HG03135 (cell line): ENCODE data around the gene CHPF2.

Source experiments
- ATAC-seq: cut with Tn5 transposase; IDR thresholded peaks from one replicate; pipeline ENCODE4 v1.9.1; 2021; ENCODE audit warnings: mild to moderate bottlenecking, moderate library complexity; ENCODE audit not compliant: unreplicated experiment

CHPF2 gene

DNA sequence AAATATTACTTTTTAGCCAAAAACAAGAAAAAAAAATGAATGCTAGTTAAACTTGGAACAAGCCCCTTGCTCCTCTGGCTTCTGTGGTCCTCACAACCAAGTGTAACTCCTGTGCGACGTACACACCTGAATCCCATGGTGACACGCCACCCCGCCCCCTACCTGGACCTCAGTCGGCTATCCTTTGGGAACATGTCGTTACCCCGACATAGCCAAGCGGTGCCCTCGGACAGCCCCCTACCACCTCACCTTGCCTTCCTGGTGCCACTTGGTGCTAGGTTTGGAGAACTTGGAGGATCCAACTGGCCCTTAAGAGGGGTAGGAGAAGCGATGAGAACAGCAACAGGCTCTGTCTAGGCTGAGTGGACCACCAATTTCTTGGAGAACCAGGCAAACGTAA, 28.2 kb downstream of the CHPF2 start:
- ATAC-seq: no peak

DNA sequence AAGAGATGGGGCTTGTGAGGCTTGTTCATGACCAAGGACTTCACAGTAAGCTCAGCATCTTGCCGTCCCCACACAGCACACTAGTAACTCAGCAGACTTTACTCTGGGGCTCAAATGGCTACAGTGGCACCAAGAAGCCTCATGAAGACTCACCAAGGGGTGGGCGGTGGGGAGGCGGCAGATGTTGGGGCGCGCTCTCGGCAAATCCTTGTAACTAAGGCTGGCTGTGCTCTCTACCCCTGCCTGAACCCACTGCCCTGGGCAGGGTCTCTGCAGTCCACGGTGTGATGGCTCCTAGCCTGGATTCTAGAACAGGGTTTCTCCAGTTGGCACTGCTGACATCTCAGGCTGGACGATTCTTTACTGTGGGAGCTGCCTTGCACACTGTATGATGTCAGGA, 28.6 kb downstream of the CHPF2 start:
- ATAC-seq: no peak

DNA sequence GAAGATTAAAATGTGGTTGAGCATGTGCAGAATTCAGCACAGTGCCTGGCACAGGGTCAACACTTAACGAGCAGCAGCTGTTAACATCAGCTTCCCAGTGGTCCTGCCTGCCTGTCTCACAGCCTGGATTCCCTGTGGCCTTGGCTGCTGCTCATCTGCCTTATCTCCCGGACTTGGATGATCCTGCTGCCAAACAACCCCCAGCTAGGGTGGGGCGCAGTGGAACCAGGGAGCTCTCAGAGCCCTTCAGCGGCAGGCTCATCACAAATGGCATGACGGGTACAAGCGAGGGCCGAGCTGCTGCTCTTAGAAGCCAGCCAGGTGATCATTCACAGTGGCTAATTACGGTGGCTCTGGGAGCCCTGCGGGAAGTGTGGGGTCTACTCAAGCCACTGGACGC, 29.2 kb downstream of the CHPF2 start:
- ATAC-seq: no peak

DNA sequence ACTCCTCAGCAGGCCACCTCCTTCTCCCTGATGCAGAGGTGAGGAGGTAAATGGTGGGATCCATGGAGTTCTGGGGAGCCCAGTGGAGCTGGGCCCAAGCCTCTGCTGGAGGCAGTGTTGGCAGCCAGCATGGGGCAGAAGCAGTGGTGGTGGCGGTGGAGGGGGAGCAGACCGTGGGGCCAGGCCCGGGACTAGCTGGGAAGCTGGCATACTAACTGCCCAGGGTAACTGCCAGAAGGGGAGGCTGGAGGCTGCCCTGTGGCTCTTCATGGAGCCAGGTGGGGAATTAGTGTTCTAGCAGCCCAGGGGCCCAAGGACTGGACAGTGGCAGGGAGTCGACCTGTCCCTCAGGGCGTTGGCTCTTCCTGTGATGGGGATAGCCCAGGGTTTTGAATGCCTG, 32.3 kb downstream of the CHPF2 start:
- ATAC-seq: no peak

DNA sequence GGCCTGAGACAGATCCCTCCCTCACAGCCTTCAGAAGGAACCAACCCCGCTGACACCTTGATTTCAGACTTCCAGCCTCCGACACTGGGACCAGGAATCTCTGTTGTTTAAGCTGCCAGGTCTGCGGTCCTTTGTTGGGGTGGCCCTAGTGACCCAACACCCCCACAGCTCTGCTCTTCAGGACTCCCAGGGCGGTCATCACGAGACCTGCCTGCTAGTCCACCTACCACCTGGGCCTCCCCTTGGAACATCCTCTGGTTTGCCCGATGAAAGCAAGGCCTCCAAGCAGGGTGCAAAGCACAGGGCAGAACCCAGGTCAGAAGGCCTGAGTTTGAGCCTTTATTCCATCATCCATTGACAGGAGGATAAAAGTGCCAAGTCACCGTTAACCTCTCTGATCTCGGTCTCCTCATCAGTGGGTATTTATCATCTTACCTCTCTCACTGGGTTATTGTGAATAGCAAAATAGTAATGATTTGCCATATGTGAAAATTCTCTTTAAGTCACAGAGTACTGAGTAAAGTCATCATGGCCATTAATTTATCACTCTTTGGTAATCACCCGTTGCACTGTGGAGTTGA, 33.2 kb downstream of the CHPF2 start:
- no peak for ATAC-seq

DNA sequence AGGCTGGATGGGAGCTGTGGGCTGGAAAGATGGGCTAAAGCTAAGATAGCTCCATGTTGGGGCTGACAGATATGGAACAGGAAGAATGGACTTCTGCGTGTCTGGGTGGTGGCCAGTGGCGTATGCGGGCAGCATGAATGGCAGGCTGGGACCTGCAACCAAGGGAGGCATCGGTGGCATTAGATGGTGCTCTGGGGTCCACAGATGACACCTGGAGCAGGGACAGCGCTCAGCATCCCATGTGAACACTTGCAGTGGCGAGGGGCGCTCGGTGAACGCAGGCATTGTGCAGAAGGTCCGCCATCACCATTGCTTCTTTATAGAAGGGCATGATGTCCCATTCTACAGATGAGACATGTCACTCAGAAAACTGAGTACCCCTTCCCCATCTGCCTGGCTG, 37.2 kb downstream of the CHPF2 start:
- no peak for ATAC-seq

DNA sequence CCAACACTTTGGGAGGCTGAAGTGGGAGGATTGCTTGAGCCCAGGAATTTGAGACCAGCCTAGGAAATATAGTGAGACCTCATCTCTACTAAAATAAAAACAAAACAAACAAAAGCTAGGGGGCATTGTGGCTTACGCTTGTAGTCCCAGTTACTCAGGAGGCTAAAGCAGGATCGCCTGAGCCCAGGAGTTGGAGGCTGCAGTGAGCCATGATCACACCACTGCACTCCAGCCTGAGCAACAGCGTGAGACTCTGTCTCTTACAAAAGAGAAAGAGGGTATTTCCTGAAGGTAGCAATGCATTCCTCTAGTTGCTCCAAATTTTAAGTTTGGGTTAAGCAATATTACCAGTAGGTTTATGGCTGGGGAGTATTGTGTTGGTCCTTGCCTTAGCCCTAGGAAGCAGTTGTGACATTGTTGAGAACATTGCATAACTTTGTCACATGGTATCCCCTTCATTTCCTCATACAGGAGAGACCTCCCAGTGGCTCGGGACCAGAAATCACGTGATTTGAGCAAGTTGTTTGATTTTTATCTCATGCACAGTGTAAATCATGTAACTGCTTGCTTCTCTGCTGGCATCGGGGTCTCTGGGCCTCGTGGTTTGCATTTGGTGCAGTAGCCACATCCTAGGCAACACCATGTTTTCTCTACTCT, 39.5 kb downstream of the CHPF2 start:
- no peak for ATAC-seq

DNA sequence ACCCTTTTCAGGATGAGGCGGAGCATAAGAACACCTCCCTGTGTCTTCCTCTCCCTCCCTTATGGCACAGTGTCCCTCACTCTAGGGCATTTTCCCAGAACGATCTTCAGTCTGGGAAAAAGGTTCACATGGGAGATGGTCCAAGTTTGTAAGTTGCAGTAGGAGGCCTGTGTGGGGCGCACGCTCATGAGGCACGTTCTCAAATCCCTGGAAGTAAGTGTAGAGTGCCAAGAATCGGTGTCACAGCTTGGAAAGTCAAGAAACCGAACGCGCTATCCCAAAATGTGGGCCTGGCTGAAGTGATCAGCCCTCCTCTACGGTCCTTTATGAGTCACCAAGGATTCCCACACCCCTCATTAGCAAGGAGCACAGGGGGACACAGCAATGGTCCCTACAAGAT, 40.1 kb downstream of the CHPF2 start:
- no peak for ATAC-seq

DNA sequence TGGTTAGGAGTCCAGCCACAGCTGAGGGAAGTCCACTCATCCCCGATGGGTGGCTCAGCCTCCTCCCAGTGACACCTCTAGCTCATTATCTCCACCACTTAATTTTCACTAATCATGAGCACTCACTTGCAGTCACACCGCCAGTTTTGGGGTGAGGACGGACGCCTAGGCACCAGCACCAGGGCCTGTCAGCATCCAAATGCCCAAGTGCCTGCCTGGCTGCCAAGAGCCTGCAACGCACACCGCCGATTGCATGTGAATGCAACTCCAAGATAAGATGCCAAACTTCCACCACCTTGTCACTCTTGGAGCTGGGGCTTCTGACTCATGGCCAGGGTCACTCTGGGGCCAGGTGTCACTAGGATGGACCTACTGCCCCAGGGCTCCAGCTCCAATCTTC, 40.6 kb downstream of the CHPF2 start:
- no peak for ATAC-seq

DNA sequence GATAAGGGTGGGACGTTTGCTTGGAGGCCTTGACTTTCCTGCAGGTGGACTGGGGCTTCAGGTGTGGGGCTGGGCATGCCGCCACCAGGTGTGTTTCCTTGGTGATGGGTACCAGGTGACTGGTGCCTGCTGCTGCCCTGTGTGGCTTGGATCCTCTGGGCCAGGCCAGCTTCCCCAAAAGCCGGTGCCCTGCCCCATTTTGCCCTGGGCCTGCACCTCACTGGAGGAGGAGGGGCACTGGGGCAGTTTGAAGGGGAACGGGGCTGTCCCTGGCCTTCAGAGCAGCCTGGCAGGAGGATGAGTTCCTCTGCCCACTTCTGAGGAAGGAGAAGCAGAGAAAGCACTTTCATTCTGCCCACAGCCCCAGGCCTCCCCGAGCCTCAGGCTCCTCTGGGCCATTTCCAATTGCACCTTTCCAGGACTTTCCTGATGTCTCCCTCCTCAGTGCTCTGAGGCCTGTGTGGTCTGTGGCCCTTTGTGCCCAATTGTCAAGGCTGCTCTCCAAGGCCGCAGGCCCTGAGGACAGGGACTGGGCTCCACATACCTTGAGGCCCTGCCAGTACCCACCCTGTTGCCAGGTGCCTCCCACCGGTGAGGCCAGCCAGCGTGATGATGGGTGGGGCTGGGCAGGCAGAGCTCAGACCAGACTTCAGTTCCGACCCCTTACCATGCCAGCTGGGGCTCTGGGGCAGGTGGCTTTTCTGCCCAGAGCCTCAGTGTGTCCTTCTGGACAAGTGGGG, 41.5 kb downstream of the CHPF2 start:
- ATAC-seq: no peak

DNA sequence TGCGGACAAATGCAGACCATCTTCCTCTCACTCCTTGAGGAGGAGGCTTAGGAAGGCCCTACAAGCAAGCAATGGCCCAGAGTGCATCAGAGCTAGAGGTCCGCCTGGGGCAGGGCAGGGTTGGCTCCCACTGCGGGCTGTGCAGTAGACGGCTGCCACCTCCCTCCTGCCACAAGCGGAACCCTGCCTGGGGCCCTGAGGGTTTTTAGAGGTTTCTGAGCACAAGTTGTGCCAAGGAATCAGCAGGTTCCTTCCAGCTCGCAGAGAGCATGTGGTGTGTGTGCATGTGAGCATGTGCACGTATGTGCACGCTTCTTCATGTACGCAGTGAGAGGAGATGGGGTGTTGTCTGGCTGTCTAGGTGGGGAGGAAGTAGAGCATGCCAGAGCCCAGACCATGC, 42.1 kb downstream of the CHPF2 start:
- ATAC-seq: no peak

DNA sequence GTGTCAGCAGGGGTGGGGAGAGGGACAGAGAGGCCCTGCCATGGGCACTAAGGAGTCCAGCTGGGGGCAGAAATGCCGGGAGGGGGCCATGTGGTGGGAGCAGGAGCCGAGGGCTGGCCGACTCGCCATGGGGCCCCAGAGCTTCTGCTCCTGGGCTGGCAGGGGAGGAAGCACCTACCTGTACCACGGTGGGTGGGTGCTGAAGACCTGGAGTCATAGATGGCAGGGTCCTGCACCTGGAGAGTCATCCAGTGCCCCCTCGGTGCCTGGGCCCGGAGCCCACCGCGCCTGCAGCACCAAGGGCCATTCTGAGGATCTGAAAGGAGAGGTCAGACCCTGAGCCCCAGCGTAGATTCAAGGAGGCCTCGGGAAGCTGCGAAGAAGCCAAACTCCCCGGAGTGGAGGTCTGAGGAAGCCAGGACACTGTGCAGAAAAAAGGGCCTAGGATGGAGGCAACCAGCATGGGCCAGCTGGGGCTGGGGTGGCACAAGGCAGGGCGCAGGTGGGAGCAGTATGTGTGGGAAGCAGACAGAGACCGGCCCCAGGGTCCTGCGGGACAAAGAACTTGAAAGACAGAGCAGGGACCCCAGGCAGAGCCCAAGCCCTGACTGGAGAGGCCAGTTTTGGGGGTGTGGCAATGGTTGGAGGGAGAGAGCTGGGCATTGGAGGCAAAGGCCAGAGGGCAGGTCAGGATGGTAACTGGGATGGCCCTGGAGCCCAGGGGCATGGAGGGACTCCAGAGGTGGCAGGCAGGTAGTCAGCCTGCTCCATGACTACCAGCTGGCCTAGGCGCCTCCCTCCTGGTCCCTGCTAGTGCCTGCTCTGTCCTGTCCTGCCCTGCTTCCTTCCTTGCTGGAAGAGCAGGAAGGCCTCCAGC, 42.9 kb downstream of the CHPF2 start:
- no peak for ATAC-seq

DNA sequence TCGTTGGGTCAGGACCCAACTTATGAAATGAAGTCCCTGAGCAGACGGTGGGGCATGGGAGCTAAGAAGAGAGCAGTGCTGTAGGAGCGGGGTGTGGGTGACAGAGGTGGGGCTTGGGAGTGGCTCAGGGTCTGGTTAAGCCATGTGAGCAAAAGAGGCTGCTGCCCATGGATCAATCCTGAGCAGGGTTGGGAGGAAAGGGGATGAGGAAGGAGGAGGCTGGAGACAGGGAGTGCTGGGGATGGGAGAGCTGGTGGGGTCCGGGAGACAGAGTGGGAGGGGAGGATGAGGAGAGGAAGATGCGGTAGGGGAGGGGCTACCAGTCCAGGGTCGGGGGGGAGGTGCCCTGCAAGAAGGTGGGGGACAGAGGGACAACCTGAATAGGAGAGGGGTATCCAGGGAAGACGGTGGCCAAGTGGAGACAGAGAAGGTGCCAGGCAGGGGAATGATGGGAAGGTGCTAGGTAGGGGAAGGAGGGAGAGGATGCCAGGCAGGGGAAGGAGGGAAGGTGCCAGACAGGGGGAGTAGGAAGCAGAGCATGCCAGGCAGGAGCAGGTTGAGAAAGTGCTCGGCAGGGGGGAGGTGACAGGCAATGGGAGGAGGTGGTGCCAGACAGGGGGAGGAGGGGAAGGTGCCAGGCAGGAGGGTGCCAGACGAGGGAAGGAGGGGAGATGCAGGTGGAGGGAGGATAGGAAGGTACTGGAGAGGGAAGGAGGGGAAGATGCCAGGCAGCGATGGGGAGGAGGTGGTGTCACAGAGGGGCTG, 43.7 kb downstream of the CHPF2 start:
- ATAC-seq: no peak

DNA sequence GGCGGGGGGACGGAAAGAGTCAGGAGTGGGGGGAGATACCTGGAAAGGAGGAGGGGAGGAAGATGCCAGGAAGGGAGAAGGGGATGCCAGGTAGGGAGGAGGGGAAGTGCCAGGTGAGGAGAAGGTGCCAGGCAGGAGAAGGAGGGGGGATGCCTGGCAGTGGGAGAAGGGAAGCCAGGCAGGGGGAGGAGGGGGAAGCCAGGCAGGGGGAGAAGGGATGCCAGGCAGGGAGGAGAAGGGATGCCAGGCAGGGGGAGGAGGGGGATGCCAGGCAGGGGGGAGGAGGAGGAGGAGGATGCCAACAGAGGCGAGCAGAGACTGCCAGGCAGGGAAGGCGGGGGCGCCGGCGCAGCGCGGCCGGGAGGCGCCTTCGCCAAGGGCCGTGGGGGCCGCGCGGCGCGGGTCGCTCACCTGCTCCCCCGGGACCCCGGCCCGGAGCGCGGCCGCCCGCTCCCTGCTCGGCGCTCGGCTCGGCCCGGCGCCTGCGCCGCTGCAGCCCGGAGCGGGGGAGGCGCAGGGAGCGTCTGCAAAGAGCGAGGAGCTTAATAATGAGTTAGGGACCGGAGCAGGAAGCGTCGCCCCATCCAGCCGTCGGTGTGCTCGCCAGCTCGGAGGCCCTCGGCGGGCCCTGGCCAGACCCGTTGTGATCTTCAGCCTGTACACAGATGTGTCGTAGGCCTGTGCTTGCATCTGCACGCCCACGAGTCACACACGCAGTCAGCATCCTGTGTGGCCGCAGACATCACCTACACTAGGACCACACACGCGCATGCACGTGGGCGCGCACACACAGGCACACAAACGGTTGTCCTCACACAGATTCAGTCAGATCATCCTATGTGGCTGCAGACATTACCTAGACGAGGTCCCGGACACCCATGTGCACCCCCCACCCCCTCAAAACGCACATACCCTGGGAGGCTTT, 44.6 kb downstream of the CHPF2 start:
- no peak for ATAC-seq

DNA sequence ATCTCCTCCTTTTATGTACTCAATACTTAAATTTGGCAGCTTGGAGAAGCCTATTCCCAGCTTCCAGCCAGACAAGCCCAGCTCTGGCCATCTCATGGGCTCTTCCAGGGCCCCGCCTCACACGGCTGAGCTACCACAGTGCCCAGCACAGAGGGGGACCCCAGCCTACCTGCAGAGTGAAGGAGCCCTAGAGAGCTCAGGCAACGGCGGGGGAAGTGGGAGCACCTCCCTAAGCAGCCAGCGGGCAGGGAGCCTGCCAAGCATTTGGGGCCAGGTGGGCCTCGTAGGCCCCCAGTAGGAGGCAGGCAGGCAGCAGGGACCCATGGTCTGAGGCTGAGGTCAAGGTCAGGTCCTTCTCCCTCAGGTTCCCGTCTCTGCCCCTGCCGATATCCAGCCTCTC, 45.3 kb downstream of the CHPF2 start:
- no peak for ATAC-seq

DNA sequence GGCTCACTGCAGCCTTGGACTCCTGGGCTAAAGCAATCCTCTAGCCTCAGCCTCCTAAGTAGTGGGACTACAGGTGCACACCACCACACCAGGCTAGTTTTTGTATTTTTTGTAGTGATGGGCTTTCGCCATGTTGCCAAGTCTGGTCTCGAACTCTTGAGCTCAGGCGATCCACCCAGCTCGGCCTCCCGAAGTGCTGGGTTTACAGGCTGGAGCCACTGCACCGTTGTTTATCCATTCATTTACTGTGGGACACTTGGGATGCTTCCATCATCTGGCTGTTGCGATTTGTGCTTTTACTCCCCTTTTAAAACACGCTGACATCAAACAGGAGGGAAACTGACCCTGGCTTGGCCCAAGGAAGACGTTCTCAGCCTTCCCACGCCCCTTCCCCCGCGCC, 46.7 kb downstream of the CHPF2 start:
- no peak for ATAC-seq

DNA sequence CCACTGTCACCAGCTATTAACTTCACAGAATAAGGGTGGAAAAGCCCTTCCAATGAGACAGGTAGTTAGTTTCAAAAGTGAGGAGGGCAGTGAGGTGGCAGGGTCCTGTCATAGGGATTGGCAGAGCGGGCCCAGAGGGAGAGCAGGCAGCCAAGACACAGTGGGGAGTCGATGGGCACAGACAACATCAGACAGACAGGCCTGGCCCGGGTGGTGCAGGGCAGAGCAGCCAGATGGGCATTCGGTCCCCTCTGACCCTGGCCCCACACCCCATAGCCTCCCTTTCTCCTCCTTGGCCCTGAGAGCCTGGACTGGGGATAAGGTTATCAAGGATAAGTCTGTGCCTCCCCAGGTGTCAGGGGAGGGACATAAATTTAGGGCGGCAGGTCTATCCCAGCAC, 47.6 kb downstream of the CHPF2 start:
- ATAC-seq: no peak

DNA sequence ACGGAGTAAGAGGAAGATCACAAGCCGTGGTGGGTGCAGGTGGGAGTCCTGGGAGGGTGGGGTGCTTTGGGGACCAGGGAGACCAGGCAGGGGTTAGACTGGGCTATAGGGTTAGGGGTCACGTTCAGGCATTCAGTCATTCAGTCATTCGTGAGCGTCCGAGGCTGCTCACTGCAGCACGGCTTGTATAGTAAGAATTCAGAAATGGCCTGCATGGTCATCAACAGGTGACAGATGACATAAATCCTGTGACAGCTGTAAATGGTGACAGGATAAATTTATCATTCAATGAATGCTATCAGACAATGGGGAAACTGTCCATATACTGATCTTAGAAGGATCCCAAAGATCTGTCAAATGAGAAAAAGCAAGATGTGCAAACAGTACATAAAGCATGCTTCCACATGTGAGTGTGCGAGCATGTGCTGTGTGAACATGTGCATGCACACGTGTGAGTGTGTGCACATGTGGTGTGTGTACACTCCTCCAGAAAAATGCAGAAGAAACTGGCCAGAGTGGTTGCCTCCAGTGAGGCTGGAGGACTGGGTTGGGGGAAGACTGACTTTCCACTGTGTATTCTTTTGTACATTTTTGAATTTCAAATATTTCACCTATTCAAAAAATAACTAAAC, 48.2 kb downstream of the CHPF2 start:
- ATAC-seq: no peak

DNA sequence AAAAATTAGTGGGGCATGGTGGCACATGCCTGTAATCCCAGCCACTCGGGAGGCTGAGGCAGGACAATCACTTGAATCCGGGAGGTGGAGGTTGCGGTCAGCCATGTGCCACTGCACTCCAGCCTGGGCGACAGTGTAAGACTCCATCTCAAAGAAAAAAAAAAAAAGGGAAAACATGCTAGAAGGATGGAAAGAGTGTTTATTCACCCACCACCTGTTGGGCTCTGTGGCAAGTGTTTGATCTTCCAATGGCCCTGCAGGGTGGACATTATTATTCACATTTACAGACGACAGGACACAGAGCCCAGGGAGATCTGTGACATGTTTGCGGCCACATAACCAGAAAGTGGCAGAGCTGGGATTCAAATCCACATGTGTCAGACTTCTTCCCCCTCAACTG, 49.4 kb downstream of the CHPF2 start:
- no peak for ATAC-seq
